ENCODE data around the gene VEPH1. TPM values are rescaled to one million over a fixed set of nuclear protein-coding genes. Genes with fewer than 3 reads are reported as not detected.

VEPH1 gene
- total RNA-seq, 1 donor from 2014 or later: 8.8 TPM

GRCh38 chr3:157335233-157336076 lies 167.8 kb downstream of the VEPH1 start:
- H3K27me3 Mint-ChIP-seq (ENCODE audit: low read depth): no peaks in the 10 kb centered on the region
- H3K9me3 Mint-ChIP-seq: peaks cover 2% of the 10 kb centered on the region
- H3K4me1 Mint-ChIP-seq: peaks cover 48% of the 10 kb centered on the region
- H3K27ac Mint-ChIP-seq (ENCODE audit: unreplicated experiment): peak overlapping the region; percentile 95
- DNase-seq (ENCODE audit: low read depth, low spot score): peak; percentile 57
- peaks cover 2% of the 10 kb centered on the region for H3K36me3 Mint-ChIP-seq (ENCODE audit: low read depth)
- TF ChIP-seq CTCF (conservative IDR thresholded peaks at IDR 0.05): no peak
- H3K4me3 Mint-ChIP-seq: peak overlapping the region; percentile 12

GRCh38 chr3:157333551-157333991 lies 169.6 kb downstream of the VEPH1 start:
- Mint-ChIP-seq H3K4me1 (peaks cover 48% of the 10 kb centered on the region), H3K27ac (ENCODE audit: unreplicated experiment) (no peak overlapping the region), H3K27me3 (ENCODE audit: low read depth) (no peaks in the 10 kb centered on the region), H3K36me3 (ENCODE audit: low read depth) (no peaks in the 10 kb centered on the region), H3K9me3 (no peaks in the 10 kb centered on the region), H3K4me3 (no peak overlapping the region)
- no peak for DNase-seq (ENCODE audit: low read depth, low spot score)
- no peak for TF ChIP-seq CTCF (conservative IDR thresholded peaks at IDR 0.05)

- no peak for TF ChIP-seq CTCF (conservative IDR thresholded peaks at IDR 0.05)
- Mint-ChIP-seq H3K27me3 (ENCODE audit: low read depth) (no peaks in the 10 kb centered on the region), H3K9me3 (peaks cover 2% of the 10 kb centered on the region), H3K4me1 (peaks cover 40% of the 10 kb centered on the region), H3K4me3 (no peak overlapping the region), H3K36me3 (ENCODE audit: low read depth) (peaks cover 6% of the 10 kb centered on the region), H3K27ac (ENCODE audit: unreplicated experiment) (no peak overlapping the region)
- DNase-seq (ENCODE audit: low read depth, low spot score): no peak
Measured at GRCh38 chr3:157330206-157330605, 173.0 kb downstream of the VEPH1 start.

- Mint-ChIP-seq H3K27ac (ENCODE audit: unreplicated experiment) (no peak overlapping the region), H3K27me3 (ENCODE audit: low read depth) (no peaks in the 10 kb centered on the region), H3K4me1 (peaks cover 34% of the 10 kb centered on the region), H3K36me3 (ENCODE audit: low read depth) (peaks cover 7% of the 10 kb centered on the region), H3K9me3 (peaks cover 6% of the 10 kb centered on the region), H3K4me3 (no peak overlapping the region)
- TF ChIP-seq CTCF (conservative IDR thresholded peaks at IDR 0.05): no peak
- no peak for DNase-seq (ENCODE audit: low read depth, low spot score)
Measured at GRCh38 chr3:157329551-157329950, 173.7 kb downstream of the VEPH1 start.

- no peak for TF ChIP-seq CTCF (conservative IDR thresholded peaks at IDR 0.05)
- H3K27me3 Mint-ChIP-seq (ENCODE audit: low read depth): no peaks in the 10 kb centered on the region
- peaks cover 7% of the 10 kb centered on the region for H3K36me3 Mint-ChIP-seq (ENCODE audit: low read depth)
- peaks cover 21% of the 10 kb centered on the region for H3K4me1 Mint-ChIP-seq
- H3K27ac Mint-ChIP-seq (ENCODE audit: unreplicated experiment): no peak overlapping the region
- no peak for DNase-seq (ENCODE audit: low read depth, low spot score)
- peaks cover 6% of the 10 kb centered on the region for H3K9me3 Mint-ChIP-seq
- H3K4me3 Mint-ChIP-seq: no peak overlapping the region
Measured at GRCh38 chr3:157327837-157328236, 175.4 kb downstream of the VEPH1 start.
